SHP77 treated with DMSO at 0.1 percent for 48 hours (cell line): ENCODE measurements around the gene TULP4.
"Not testable (repeated sequence)": the region's sequence is repeated elsewhere in the genome, so short reads cannot be mapped to it uniquely, and the experiment has no call there.

Experiments used
- DNase-seq: peaks from one replicate; lab custom pipeline; 2025; lab: John Stamatoyannopoulos, UW

The TULP4 gene

GRCh38 chr6:158293122-158293521 lies 19.1 kb upstream of the TULP4 start:
- DNase-seq, result no peak

DNA sequence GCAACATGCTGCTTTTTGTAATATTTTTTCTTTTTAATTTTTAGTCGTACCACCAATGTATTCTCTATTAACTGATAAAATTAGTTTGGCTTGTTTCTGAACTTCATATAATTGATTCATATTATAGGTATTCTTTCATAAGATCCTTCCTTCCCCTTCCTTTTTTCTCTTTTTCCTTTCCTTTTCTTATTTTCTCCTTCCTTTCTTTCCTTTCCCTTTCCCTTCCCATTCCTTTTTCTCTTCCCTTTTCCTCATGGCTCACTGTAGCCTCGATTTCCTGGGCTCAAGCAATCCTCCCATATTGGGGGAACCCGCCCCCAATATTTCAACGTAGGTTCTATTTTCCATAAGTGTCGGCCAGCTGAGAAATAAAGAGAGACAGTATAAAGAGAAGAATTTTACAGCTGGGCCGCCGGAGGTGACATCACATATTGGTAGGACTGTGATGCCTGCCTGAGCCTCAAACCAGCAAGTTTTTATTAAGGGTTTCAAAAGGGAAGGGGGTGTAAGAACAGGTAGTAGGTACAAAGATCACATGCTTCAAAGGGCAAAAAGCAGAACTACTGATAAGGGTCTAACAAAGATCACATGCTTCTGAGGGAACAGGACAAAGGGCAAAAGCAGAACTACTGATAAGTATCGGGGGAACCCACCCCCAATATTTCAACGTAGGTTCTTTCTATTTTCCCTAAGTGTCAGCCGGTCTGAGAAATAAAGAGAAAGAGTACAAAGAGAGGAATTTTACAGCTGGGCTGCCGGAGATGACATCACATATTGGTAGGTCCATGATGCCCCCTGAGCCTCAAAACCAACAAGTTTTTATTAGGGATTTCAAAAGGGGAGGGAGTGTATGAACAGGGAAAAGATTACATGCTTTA lies 16.1 kb upstream of the TULP4 start:
- not testable (repeated sequence) for DNase-seq

DNA sequence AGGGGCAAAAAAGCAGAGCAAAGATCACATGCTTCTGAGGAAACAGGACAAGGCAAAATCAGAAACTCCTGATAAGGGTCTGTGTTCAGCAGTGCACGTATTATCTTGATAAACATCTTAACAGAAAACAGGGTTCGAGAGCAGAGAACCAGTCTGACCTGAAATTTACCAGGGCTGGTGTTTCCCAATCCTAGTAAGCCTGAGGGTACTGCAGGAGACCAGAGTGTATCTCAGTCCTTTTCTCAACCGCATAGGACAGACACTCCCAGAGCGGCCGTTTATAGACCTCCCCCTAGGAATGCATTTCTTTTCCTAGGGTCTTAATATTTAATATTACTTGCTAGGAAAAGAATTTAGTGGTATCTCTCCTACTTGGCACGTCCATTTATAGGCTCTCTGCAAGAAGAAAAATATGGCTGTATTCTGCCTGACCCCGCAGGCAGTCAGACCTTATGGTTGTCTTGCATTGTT lies 15.4 kb upstream of the TULP4 start:
- DNase-seq, result not testable (repeated sequence)

DNA sequence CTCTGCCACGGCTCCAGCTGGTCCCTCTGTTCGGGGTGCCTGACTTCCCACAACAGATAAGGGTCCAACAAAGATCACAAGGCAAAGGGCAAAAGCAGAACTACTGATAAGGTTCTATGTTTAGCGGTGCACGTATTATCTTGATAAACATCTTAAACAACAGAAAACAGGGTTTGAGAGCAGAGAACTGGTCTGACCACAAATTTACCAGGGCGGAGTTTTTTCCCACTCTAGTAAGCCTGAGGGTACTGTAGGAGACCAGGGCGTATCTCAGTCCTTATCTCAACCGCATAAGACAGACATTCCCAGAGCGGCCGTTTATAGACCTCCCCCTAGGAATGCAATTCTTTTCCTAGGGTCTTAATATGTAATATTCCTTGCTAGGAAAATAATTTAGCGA lies 14.6 kb upstream of the TULP4 start:
- not testable (repeated sequence) for DNase-seq

GRCh38 chr6:158300306-158301143 lies 11.7 kb upstream of the TULP4 start:
- DNase-seq, result peak; percentile 47

GRCh38 chr6:158301561-158301960 lies 10.7 kb upstream of the TULP4 start:
- DNase-seq, result not testable (repeated sequence)

GRCh38 chr6:158302195-158302796 lies 10.0 kb upstream of the TULP4 start:
- DNase-seq, result not testable (repeated sequence)

DNA sequence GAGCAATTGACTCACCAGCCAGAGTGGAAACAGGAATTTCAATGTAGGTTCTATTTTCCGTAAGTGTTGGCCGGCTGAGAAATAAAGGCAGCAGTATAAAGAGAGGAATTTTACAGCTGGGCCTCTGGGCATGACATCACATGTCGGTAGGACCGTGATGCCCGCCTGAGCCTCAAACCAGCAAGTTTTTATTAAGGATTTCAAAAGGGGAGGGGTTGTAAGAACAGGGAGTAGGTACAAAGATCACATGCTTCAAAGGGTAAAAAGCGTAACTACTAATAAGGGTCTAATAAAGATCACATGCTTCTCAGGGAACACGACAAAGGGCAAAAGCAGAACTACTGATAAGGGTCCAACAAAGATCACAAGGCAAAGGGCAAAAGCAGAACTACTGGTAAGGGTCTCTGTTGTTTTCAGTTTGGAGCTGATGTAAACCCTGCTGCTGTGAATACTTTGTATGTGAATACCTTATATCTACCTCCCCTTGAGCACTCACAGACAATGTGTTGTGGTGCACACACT lies 9.0 kb upstream of the TULP4 start:
- no peak for DNase-seq

GRCh38 chr6:158304254-158304653 lies 8.0 kb upstream of the TULP4 start:
- no peak for DNase-seq

DNA sequence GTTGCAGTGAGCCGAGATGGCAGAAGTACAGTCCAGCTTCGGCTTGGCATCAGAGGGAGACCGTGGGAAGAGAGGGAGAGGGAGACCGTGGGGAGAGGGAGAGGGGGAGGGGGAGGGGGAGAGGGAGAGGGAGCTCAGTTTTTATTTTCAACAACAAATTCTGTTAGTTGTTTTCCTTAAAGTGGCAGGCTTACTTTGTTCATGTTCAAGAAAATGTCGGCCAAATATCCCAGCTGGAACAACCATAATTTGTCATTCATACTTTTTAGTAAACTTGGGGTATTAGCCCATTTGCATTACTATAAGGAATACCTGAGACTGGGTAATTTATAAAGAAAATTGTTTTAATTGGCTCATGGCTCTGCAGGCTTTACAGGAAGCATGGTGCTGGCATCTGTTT lies 2.5 kb upstream of the TULP4 start:
- no peak for DNase-seq

DNA sequence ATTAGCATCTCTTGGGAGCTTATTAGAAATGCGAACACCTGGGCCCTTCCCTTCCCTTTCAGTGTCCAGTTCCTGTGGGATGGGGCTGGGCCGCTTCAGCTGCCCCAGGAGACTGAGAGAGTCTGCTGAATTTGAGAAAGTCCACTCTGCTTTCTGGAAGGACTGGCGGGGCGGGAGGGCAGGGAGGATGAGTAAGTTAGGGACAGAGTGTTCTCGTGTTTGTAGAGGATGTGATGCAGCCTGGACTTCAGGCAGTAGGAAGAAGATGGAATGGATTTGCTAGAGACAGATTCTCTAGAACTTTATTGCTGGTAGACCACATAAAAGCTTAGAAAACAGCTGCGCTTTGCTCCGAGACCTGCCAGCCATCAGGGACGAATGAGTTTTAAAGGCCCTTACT lies 1.1 kb upstream of the TULP4 start:
- no peak for DNase-seq

DNA sequence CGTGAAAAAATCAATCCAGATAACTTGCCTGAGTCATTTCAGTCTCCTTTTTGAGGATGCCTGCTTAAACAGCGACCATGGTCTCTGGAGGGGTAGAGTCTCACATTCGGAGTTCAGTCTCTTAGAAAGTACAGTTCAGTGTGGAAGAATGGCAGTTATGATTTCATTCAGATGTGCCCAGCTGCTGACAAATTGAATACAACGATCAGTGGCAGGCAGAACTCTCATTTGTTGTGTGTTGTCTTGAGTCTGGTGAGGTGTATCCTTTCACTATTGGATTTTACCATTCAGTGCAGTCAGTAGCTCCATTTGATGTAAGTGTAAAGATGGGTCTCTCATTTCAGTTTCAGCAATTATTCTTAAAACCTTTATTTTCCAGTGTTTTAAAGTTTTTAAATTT lies 639 bp upstream of the TULP4 start:
- DNase-seq, result no peak

GRCh38 chr6:158312672-158313397 lies 570 bp downstream of the TULP4 start:
- DNase-seq, result no peak

DNA sequence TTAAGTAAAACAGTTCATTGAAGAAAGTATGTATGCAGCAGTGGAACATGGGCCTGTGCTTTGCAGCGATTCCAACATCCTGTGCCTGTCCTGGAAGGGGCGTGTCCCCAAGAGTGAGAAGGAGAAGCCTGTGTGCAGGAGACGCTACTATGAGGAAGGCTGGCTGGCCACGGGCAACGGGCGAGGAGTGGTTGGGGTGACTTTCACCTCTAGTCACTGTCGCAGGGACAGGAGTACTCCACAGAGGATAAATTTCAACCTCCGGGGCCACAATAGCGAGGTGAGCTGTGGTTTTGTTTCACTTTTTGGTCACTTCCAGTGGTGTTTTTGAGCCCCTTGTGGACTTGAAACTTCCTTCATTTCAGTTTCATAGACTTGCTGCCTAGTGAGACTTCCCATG lies 1.7 kb downstream of the TULP4 start:
- no peak for DNase-seq

DNA sequence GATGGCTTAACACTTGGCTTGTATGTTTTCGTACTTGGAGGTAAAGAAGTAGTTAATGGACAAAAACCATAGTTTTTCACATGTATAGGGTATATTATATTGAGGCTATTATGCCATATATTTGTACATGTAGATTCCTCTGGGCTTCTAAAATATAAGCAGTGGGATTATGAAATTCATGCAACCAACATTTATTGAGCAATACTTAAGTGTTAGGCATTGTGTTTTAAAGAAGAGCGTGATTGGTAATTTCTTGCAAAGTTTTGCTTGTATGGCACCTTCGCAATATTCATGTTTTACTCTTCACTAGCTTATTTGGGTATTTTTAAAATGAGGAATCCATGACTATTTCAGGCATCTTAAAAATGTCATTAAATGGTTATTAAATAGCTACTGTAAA lies 2.5 kb downstream of the TULP4 start:
- no peak for DNase-seq

DNA sequence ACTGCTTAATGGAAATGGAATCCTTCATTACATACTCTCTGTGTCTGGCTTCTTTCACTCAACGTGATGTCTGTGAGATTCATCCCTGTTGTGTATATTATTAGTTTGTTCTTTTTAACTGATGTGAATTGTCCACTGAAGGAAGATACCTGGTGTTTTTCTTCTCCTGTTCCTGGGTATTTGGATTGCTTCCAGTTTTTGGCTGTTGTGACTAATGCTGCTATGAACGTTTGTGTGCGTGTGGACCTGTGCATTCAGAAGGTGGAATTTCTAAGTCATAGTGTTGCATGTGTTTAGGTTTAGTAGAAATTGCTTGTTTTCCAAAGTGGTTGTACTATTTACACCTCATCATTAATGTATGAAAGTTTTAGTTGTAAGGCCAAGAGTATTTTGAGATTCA lies 3.8 kb downstream of the TULP4 start:
- DNase-seq, result no peak

DNA sequence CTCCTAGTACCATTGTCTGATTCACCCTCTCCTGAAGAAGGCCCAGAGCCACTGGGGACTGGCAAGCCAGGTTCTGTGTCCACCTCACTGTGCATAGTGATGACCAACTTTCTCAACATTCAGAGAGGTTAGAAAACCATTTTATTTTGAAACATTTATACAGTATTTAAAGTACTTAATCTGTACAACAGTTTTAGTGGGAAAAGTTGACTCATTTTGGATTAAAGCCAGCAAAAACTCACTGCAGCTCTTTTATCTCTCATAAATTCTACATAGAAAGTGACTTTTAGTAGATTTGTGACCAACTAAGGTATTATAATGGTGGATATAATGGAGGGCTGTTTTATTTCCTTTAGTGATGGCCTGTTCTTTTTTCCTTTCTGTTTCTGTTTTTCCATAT lies 9.7 kb downstream of the TULP4 start:
- no peak for DNase-seq

DNA sequence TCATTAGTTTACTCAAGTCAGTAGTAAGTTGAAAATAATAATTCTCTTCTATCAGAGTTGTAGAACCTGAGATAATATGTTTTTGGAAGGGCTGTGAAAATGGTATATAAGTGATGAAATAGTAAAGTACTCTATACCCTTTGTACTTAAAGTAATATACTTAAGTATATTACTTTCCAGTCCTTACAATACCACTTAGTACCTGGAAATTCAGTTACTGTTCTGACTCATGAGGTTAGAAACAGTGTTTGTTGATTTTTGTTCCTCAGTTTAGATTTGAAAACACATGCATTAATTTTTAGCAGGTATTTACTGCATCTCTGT lies 10.1 kb downstream of the TULP4 start:
- no peak for DNase-seq

DNA sequence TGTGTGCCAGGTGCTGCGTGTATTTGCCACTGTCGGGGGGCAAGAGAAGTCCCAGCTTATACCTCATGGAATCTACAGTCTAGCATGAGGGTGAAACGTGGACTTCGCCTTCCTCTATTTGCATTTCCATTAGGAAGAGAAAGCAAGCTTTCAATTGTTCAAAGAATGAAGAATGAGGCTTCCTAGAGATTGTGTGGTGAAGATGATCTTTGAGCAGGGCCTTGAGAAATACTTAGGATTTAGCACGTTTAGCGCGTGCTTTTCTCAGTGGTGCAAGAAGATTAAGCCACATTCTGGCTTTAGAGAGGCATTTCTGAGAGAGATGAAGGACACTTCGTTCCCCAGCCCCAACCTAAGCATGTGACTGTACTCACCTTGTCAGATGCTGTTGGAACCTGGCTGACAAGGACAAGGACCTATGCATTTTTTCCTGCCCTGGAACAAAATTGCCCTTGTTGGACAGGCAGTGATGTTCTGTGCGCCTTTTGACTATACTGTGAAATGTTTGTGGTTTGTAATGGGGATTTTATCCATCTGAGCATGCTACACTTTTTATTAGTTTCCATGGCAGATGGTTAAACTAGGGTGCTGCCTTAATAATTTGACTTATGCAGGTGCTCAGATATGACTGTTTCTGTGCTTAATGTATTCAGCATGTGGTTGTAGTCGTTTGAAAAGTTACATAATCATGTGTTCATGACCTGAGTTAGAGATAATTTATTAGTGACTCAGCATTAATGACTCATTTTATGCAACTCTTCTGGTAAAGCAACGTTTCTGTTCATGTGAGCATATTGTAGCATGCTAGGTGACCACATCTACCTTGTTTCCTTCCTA lies 10.7 kb downstream of the TULP4 start:
- DNase-seq, result no peak

- DNase-seq, result no peak
These were observed 11.3 kb downstream of the TULP4 start for GRCh38 chr6:158323561-158323958.

DNA sequence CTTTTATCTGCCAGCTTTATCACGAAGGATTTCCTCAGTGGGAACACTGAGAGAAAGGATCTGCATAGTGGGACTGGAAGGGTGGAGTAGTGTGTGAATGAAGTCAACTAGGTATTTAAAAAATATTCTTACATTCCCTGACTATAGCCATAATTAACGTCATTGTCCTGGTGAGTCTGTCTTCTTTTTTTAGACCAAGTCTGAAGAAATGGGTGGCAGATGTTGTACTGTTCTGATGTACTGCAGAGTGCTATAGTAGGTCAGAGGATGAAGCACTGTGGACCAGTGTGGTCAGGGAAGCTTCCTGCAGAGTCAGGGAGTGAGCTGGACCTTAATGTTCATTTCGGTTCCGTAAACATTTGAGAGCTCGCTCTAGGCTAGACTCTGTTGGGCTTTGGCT lies 11.9 kb downstream of the TULP4 start:
- no peak for DNase-seq
